RWPE1 (cell line): ENCODE data around the gene TSEN2.
A peak's percentile ranks its signal among the peaks of the same experiment; 100 is the strongest.
"Not testable (repeated sequence)": the region's sequence is repeated elsewhere in the genome, so short reads cannot be mapped to it uniquely, and the experiment has no call there.

Experiments
- CTCF ChIA-PET: fragments of 350-600 bp; sonication (Branson Sonifier 250); formaldehyde crosslinking; extraction: SDS; loops from one replicate; lab custom pipeline; 2021; lab: Yijun Ruan, JAX
- POLR2A ChIA-PET: fragments of 400-600 bp; formaldehyde crosslinking; extraction: SDS; loops from one replicate; lab custom pipeline; 2020; ENCODE audit warnings: antibody characterized with exemption; ENCODE audit not compliant: low non-redundant PET; lab: Yijun Ruan, JAX
- DNase-seq: peaks from one replicate; pipeline ENCODE4 v3.0.0; 2012; ENCODE audit warnings: low spot score
- H3K27ac ChIP-seq: fragments of 450-650 bp; 2 replicates; pipeline ENCODE4 v1.5.1; 2017
- CTCF ChIP-seq: fragments of 450-650 bp; conservative IDR thresholded peaks from 2 replicates; pipeline ENCODE4 v1.5.1; 2017; ENCODE audit warnings: low read depth, mild to moderate bottlenecking

The TSEN2 gene

GRCh38 chr3:12536423-12536822 is 52.1 kb downstream of the TSEN2 start:
- CTCF ChIA-PET: no interaction called here
- H3K27ac ChIP-seq: no peak overlapping the region
- DNase-seq: no peak
- no peak for TF ChIP-seq CTCF
- POLR2A ChIA-PET: no interaction called here

GRCh38 chr3:12541625-12542024 is 57.3 kb downstream of the TSEN2 start:
- POLR2A ChIA-PET: no interaction called here
- TF ChIP-seq CTCF: no peak
- H3K27ac ChIP-seq: no peak overlapping the region
- CTCF ChIA-PET: no interaction called here
- no peak for DNase-seq

GRCh38 chr3:12543497-12543896 is 59.2 kb downstream of the TSEN2 start:
- H3K27ac ChIP-seq, DNase-seq, POLR2A ChIA-PET, CTCF ChIA-PET: not testable (repeated sequence)

GRCh38 chr3:12544652-12545472 is 60.6 kb downstream of the TSEN2 start:
- TF ChIP-seq CTCF: no peak
- DNase-seq: no peak
- CTCF ChIA-PET: interaction anchor here (0.6 kb wide), 1 partner anchor 1188 kb away, joined by 3 read pairs; no protein-coding TSS in a partner anchor
- POLR2A ChIA-PET: no interaction called here
- H3K27ac ChIP-seq: no peak overlapping the region

GRCh38 chr3:12545473-12545791 is 61.2 kb downstream of the TSEN2 start, which contains the start of gene MKRN2OS:
TSS of gene MKRN2OS (minus strand) at chr3:12545499. CDS start at chr3:12545464, 35 bp downstream.
- POLR2A ChIA-PET: no interaction called here
- CTCF ChIA-PET: no interaction called here
- TF ChIP-seq CTCF: no peak
- no peak within 1 kb of the TSS for H3K27ac ChIP-seq
- DNase-seq: peak; percentile 70

GRCh38 chr3:12549971-12550760 is 65.9 kb downstream of the TSEN2 start:
- POLR2A ChIA-PET: no interaction called here
- CTCF ChIA-PET: no interaction called here
- H3K27ac ChIP-seq: no peak overlapping the region
- TF ChIP-seq CTCF: no peak
- no peak for DNase-seq
